ENCODE results near the gene AGAP3. TPM values are rescaled to one million over a fixed set of nuclear protein-coding genes. Genes with fewer than 3 reads are reported as not detected.
A peak's percentile ranks its signal among the peaks of the same experiment; 100 is the strongest.

Gene AGAP3
- total and polyA plus RNA-seq, 2 donors (not counting 1 experiment from before 2014, with no cell fraction given): 21.1 to 22.3 TPM

- H4K20me1 ChIP-seq (ENCODE audit: control insufficient read depth, insufficient read depth, low read length, poor library complexity, severe bottlenecking): peaks cover 21% of the 10 kb centered on the region
- POLR2A ChIA-PET: no interaction called here
- H3K9ac ChIP-seq (ENCODE audit: low read length): peak overlapping the region; percentile 89
- H3K27ac ChIP-seq (ENCODE audit: low read length in 2 of 2): no peak overlapping the region
- peaks cover 0 to 5% (median under 1%) of the 10 kb centered on the region in 4 experiments for H3K27me3 ChIP-seq (replicated peaks in 1 of 4; ENCODE audit: control extremely low read depth in 1 of 4, control insufficient read depth in 3 of 4, insufficient read depth in 4 of 4, low read length in 3 of 4)
- peaks cover 26 to 40% of the 10 kb centered on the region in 2 donors for H3K4me1 ChIP-seq (ENCODE audit: control insufficient read depth in 2 of 2, insufficient read depth in 2 of 2, low read length in 2 of 2)
- H3K9me3 Mint-ChIP-seq (ENCODE audit: insufficient read depth): no peaks in the 10 kb centered on the region
- H3K27me3 Mint-ChIP-seq: peaks cover 6% of the 10 kb centered on the region
- ATAC-seq (ENCODE audit: low read depth) (no peak), DNase-seq (no peak)
- 67% methylated on average over 23 of the region's 29 CpGs for WGBS (ENCODE audit: insufficient coverage)
- intact Hi-C loops (cut with micrococcal nuclease): loop anchor here (1.0 to 5.0 kb wide), 2 partner anchors 45 to 170 kb away; partner anchors contain the start of gene ABCF2
- peak overlapping the region; percentile 96 for H3K4me3 Mint-ChIP-seq
- H3K4me2 ChIP-seq (replicated peaks; ENCODE audit: low read depth, low read length, poor library complexity, severe bottlenecking): peak overlapping the region; percentile 100
- H3K4me1 Mint-ChIP-seq: peaks cover 40% of the 10 kb centered on the region
- H2AFZ ChIP-seq (ENCODE audit: insufficient read depth, low read depth, low read length, poor library complexity, severe bottlenecking): peak overlapping the region; percentile 98
- no peak for TF ChIP-seq CTCF (IDR thresholded peaks at IDR 0.05)
- TF ChIP-seq EZH2 (IDR thresholded peaks at IDR 0.05; ENCODE audit: borderline replicate concordance, insufficient read depth, low read depth, low read length, poor library complexity, severe bottlenecking): no peak
- H3K4me3 ChIP-seq (ENCODE audit: control extremely low read depth in 1 of 5, extremely low read depth in 1 of 5, insufficient read depth in 1 of 5, low read depth in 2 of 5, low read length in 4 of 5): peak overlapping the region; percentile 72 to 91 (median 85)
- peak overlapping the region; percentile 68 for H3K27ac Mint-ChIP-seq
- no peaks in the 10 kb centered on the region for H3K36me3 ChIP-seq (replicated peaks in 1 of 2; ENCODE audit: control extremely low read depth in 1 of 2, control insufficient read depth in 1 of 2, extremely low read depth in 1 of 2, insufficient read depth in 2 of 2, low read length in 1 of 2)
- H3K9me3 ChIP-seq (ENCODE audit: control extremely low read depth in 1 of 3, control insufficient read depth in 2 of 3, insufficient read depth in 1 of 3, low read length in 2 of 3): no peaks in the 10 kb centered on the region
- CTCF ChIA-PET: interaction anchor here (1.6 kb wide), 1 partner anchor 38 kb away, joined by 4 read pairs; no protein-coding TSS in a partner anchor
- peaks cover 30% of the 10 kb centered on the region for H3K79me2 ChIP-seq (ENCODE audit: control insufficient read depth, insufficient read depth, low read length)
Observed at GRCh38 chr7:151056666-151057505, 29.4 kb upstream of the AGAP3 start.
